Measurements from ENCODE around the gene TNFRSF14.

Gene TNFRSF14

DNA sequence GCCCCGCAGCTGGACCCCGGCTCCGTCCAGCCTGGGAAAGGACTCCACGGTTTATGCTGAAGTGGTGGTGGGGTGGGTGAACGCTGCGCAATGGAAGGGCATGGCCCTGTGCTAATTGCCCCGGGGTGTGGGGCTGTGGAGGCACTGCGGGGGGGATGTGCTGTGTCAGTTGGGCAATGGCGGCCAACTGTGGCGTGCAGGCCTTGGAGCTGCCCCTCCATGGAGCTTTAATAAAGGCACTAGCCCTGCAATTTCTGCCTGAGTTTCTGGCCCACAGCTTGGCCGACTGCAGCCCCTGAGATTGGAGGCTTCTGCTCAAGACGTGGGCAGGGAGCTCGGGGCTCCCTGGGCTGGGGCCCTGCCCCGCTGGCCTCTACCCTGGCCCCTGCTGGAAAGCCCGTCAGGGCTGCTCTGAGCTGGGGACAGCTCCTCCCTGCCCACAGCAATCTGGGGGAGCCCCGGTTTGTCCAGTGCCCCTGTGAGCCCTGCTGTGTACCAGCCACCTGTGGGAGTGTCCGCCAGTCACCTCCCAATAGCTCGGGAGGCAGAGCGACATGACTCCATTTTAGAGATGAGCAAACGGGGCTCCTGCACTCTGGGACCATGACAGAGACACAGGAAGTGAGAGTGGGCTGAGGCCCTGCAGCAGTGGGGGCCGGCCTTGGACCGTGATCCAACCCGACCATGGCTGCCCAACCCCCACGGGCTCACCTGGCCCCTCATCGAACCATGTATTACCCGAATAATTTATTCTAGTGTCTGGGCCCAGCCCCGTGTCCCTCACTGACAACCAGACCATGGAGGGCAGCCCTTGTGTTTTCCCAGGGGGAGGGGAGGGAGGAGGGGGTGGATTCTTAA, 8.7 kb upstream of the TNFRSF14 start:
- TF ChIP-seq TCF12 (IDR thresholded peaks at IDR 0.05; ENCODE audit: low read depth): 0 out of 2 replicates have a peak, but pooled peaks have one; percentile 0
- no peak for TF ChIP-seq RAD21 (IDR thresholded peaks at IDR 0.05; ENCODE audit: low read depth)
- 0 out of 2 replicates have a peak, but pooled peaks have one; percentile 22 for TF ChIP-seq EP300 (IDR thresholded peaks at IDR 0.05; ENCODE audit: borderline replicate concordance)
- TF ChIP-seq NFIC (IDR thresholded peaks at IDR 0.05): no peak
- peak; percentile 58; the same call in 1 of the 2 replicates for TF ChIP-seq YY1 (IDR thresholded peaks at IDR 0.05; ENCODE audit: low read depth)

GRCh38 chr1:2548068-2548589, 8.0 kb upstream of the TNFRSF14 start:
- TF ChIP-seq YY1 (IDR thresholded peaks at IDR 0.05; ENCODE audit: low read depth) (0 out of 2 replicates have a peak, but pooled peaks have one; percentile 57), MAX (IDR thresholded peaks at IDR 0.05) (peak; percentile 4; the same call in 1 of the 2 replicates), RAD21 (IDR thresholded peaks at IDR 0.05; ENCODE audit: low read depth) (peak; percentile 94), ZBTB7A (IDR thresholded peaks at IDR 0.05; ENCODE audit: low read depth) (peak; percentile 77; the same call in 1 of the 2 replicates), NFIC (IDR thresholded peaks at IDR 0.05) (peak; percentile 47), TEAD4 (IDR thresholded peaks at IDR 0.05) (no peak), TCF12 (IDR thresholded peaks at IDR 0.05; ENCODE audit: low read depth) (no peak)
- TF ChIP-seq, protein P1, sequence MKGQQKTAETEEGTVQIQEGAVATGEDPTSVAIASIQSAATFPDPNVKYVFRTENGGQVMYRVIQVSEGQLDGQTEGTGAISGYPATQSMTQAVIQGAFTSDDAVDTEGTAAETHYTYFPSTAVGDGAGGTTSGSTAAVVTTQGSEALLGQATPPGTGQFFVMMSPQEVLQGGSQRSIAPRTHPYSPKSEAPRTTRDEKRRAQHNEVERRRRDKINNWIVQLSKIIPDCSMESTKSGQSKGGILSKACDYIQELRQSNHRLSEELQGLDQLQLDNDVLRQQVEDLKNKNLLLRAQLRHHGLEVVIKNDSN (IDR thresholded peaks at IDR 0.05): no peak

DNA sequence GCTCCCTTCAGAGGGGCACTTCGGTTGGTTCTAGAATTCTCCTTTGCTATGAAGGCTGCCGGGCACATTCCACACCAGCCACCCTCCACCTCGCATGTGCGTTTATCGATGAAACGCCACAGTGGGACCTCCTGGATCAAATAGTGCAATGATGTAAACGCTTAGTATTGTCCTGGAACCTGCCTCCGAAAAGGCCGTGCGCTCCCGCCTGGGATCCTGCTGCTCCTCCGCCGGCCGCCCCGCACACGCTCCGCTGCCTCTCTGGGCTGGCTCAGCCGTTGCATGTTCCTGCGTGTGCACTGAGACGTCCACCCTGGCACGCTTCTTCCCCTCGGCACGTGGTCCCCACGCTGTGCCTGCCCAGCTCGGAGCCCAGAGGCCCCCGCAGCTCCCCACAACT, 4.0 kb upstream of the TNFRSF14 start:
- TF ChIP-seq CEBPB (IDR thresholded peaks at IDR 0.05) (no peak), CREB1 (IDR thresholded peaks at IDR 0.05; ENCODE audit: low read depth) (no peak), RAD21 (IDR thresholded peaks at IDR 0.05; ENCODE audit: low read depth) (no peak), YY1 (IDR thresholded peaks at IDR 0.05; ENCODE audit: low read depth) (no peak), ZBTB7A (IDR thresholded peaks at IDR 0.05; ENCODE audit: low read depth) (no peak), TEAD4 (IDR thresholded peaks at IDR 0.05) (no peak), EGR1 (IDR thresholded peaks at IDR 0.05) (no peak), EP300 (IDR thresholded peaks at IDR 0.05; ENCODE audit: borderline replicate concordance) (no peak), MAX (IDR thresholded peaks at IDR 0.05) (no peak), NFIC (IDR thresholded peaks at IDR 0.05) (no peak), FOXM1 (IDR thresholded peaks at IDR 0.05; ENCODE audit: borderline replicate concordance, low read depth) (no peak), TAF1 (IDR thresholded peaks at IDR 0.05; ENCODE audit: low read depth) (no peak), TCF12 (IDR thresholded peaks at IDR 0.05; ENCODE audit: low read depth) (no peak)
- TF ChIP-seq, protein P1 (IDR thresholded peaks at IDR 0.05): no peak
- TF ChIP-seq, protein P2, sequence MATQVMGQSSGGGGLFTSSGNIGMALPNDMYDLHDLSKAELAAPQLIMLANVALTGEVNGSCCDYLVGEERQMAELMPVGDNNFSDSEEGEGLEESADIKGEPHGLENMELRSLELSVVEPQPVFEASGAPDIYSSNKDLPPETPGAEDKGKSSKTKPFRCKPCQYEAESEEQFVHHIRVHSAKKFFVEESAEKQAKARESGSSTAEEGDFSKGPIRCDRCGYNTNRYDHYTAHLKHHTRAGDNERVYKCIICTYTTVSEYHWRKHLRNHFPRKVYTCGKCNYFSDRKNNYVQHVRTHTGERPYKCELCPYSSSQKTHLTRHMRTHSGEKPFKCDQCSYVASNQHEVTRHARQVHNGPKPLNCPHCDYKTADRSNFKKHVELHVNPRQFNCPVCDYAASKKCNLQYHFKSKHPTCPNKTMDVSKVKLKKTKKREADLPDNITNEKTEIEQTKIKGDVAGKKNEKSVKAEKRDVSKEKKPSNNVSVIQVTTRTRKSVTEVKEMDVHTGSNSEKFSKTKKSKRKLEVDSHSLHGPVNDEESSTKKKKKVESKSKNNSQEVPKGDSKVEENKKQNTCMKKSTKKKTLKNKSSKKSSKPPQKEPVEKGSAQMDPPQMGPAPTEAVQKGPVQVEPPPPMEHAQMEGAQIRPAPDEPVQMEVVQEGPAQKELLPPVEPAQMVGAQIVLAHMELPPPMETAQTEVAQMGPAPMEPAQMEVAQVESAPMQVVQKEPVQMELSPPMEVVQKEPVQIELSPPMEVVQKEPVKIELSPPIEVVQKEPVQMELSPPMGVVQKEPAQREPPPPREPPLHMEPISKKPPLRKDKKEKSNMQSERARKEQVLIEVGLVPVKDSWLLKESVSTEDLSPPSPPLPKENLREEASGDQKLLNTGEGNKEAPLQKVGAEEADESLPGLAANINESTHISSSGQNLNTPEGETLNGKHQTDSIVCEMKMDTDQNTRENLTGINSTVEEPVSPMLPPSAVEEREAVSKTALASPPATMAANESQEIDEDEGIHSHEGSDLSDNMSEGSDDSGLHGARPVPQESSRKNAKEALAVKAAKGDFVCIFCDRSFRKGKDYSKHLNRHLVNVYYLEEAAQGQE (IDR thresholded peaks at IDR 0.05; ENCODE audit: low read depth): no peak

DNA sequence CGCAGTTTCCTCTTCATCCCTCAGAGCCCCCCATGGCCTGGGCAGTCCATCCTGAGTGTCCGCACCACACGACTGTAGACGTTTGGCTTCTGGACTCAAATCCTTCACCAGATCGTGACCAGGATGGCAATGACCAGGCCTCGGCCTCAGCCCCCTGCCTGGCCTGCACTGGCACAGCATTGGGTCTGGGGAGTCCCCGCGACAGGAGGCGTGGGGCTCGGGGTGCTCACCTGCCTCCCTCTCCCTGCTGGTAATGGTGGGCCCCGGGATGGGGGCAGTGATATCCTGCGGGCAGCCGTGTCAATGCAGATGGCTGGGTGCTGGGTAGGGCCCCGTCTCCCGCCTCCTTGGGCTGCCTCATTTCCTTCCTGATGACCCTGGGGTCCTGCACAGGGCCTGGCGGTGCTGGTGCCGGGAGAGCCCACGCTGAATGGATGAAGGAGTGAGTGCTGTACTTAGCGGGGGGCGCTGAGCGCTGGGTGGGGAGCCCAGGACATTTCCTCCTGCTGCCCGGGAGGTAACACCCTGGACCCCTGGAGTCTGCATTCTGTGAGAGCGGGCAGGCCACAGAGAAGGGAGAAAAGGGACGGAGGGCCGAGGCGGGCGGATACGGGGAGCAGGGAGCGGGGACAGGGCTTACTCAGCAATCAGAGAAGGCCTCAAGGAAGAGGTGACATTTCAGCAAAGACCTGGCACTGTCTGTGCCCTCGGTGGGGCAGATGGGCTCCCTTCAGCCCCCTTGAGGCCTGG, 2.1 kb upstream of the TNFRSF14 start:
- no peak for TF ChIP-seq RAD21 (IDR thresholded peaks at IDR 0.05; ENCODE audit: low read depth)
- TF ChIP-seq TEAD4 (IDR thresholded peaks at IDR 0.05): no peak

GRCh38 chr1:2554621-2555387, 1.4 kb upstream of the TNFRSF14 start:
- TF ChIP-seq RAD21 (IDR thresholded peaks at IDR 0.05; ENCODE audit: low read depth) (peak; percentile 59), CEBPB (IDR thresholded peaks at IDR 0.05) (no peak)

GRCh38 chr1:2555634-2556276, 416 bp upstream of the TNFRSF14 start:
- TF ChIP-seq TCF12 (IDR thresholded peaks at IDR 0.05; ENCODE audit: low read depth): no peak
- TF ChIP-seq, protein P2 (IDR thresholded peaks at IDR 0.05; ENCODE audit: low read depth): no peak
- TF ChIP-seq, protein P1 (IDR thresholded peaks at IDR 0.05): peak; percentile 58
- 0 out of 2 replicates have a peak, but pooled peaks have one; percentile 27 for TF ChIP-seq MAX (IDR thresholded peaks at IDR 0.05)
- 0 out of 2 replicates have a peak, but pooled peaks have one; percentile 15 for TF ChIP-seq ZBTB7A (IDR thresholded peaks at IDR 0.05; ENCODE audit: low read depth)
- TF ChIP-seq FOXM1 (IDR thresholded peaks at IDR 0.05; ENCODE audit: borderline replicate concordance, low read depth): no peak
